ENCODE data around the gene NID2.

GRCh38 chr14:52043690-52044089 lies 25.2 kb downstream of the NID2 start:
- no peak for TF ChIP-seq POLR2A (IDR thresholded peaks at IDR 0.05; ENCODE audit: low read depth, low read length)
- no peak for TF ChIP-seq TAF1 (IDR thresholded peaks at IDR 0.05; ENCODE audit: borderline replicate concordance, low read depth, low read length)
- TF ChIP-seq POLR2AphosphoS5 (IDR thresholded peaks at IDR 0.05; ENCODE audit: low read depth, low read length) = no peak

All from GM12892 (cell line).